Neural cell (in vitro differentiated cells): ENCODE data around the gene SPATA3.

Experiments
- CTCF ChIP-seq: fragments of 450-650 bp; IDR thresholded peaks from 2 replicates; pipeline ENCODE4 v1.5.1; 2014; ENCODE audit warnings: antibody characterized with exemption, mild to moderate bottlenecking, moderate library complexity; ENCODE audit not compliant: poor library complexity, severe bottlenecking
- EP300 ChIP-seq: fragments of 450-650 bp; conservative IDR thresholded peaks from 2 replicates; pipeline ENCODE4 v1.6.1; 2014; ENCODE audit warnings: antibody characterized with exemption, mild to moderate bottlenecking, moderate library complexity; ENCODE audit not compliant: poor library complexity, severe bottlenecking
- POLR2AphosphoS5 ChIP-seq: IDR thresholded peaks from 2 replicates; pipeline ENCODE4 v1.6.1; 2012
- RAD21 ChIP-seq: fragments of 450-650 bp; conservative IDR thresholded peaks from 2 replicates; pipeline ENCODE4 v1.6.1; 2014; ENCODE audit warnings: antibody characterized with exemption, mild to moderate bottlenecking, moderate library complexity
- SMC3 ChIP-seq: fragments of 450-650 bp; conservative IDR thresholded peaks from 2 replicates; pipeline ENCODE4 v1.6.1; 2014; ENCODE audit warnings: antibody characterized with exemption, mild to moderate bottlenecking, moderate library complexity; ENCODE audit not compliant: poor library complexity
- TAF1 ChIP-seq: IDR thresholded peaks from 2 replicates; pipeline ENCODE4 v1.6.1; 2012; ENCODE audit warnings: low read depth

- TF ChIP-seq CTCF: no peak
- no peak for TF ChIP-seq POLR2AphosphoS5
- TF ChIP-seq EP300: no peak
- no peak for TF ChIP-seq TAF1
- no peak for TF ChIP-seq RAD21
- no peak for TF ChIP-seq SMC3
Observed at GRCh38 chr2:230972046-230972445, 23.9 kb upstream of the SPATA3 start.
